Testis (tissue), 3 donors: ENCODE data around the gene EDIL3. TPM values are rescaled to one million over a fixed set of nuclear protein-coding genes. Genes with fewer than 3 reads are reported as not detected.
"Not testable (repeated sequence)": the region's sequence is repeated elsewhere in the genome, so short reads cannot be mapped to it uniquely, and the experiment has no call there.

Experiments used
- DNase-seq: peaks from one replicate; pipeline ENCODE4 v3.0.0-alpha.2; 2019
- H3K27ac ChIP-seq, 2 donors: fragments of 200-600 bp; sonication (generic); one replicate each; pipeline ENCODE4 v1.5.1; 2019
- H3K27me3 ChIP-seq: fragments of 200-600 bp; sonication (generic); one replicate; pipeline ENCODE4 v1.5.1; 2019
- H3K36me3 ChIP-seq: fragments of 200-600 bp; sonication (generic); one replicate; pipeline ENCODE4 v1.5.1; 2017; ENCODE audit warnings: low read depth; ENCODE audit errors: missing control alignments
- H3K4me1 ChIP-seq: fragments of 200-600 bp; sonication (generic); one replicate; pipeline ENCODE4 v1.5.1; 2019
- H3K4me3 ChIP-seq, 2 donors: fragments of 200-600 bp; sonication (generic); one replicate each; pipeline ENCODE4 v1.5.1; 2017 to 2019
- H3K9me3 ChIP-seq: fragments of 200-600 bp; sonication (generic); one replicate; pipeline ENCODE4 v1.5.1; 2017
- CTCF ChIP-seq, 3 experiments: fragments of 450-650 bp in 2 of 3; fragments of 200-600 bp in 1 of 3; sonication (generic) in 1 of 3; IDR thresholded peaks; one replicate each; pipeline ENCODE4 v1.5.1; 2016 to 2019; ENCODE audit warnings: antibody characterized with exemption in 3 of 3, mild to moderate bottlenecking in 2 of 3, moderate library complexity in 1 of 3
- POLR2A ChIP-seq: fragments of 450-650 bp; IDR thresholded peaks from one replicate; pipeline ENCODE4 v1.6.1; 2017; ENCODE audit warnings: antibody characterized with exemption, mild to moderate bottlenecking, moderate library complexity
- WGBS, 2 donors: methylation state at CpG; one replicate each; pipeline ENCODE4 v1.1.5; 2018; 5-methylcytosine and 5-hydroxymethylcytosine counted together
- intact Hi-C: fragments of 100-400 bp; cut with DNase I; formaldehyde crosslinking; loops from one replicate; pipeline ENCODE4 v1.15.1; 2023; ENCODE audit warnings: low total_unique reads
- polyA plus RNA-seq: library from polyadenylated mRNA; stranded (reverse); fragments of 350-450 nt; fragmentation: Illumina TruSeq; extraction: RNeasy Lipid Tissue Mini Kit (QIAGEN cat#74804); gene quantifications from one replicate; pipeline ENCODE4 v1.2.3, GENCODE V29; 2014; ENCODE audit warnings: low read depth, low replicate concordance; ENCODE audit not compliant: insufficient read depth
- total RNA-seq, 2 donors: library from RNA; depleted of rRNA; stranded (reverse); fragments of >200 nt; gene quantifications; one replicate each; pipeline ENCODE4 v1.2.3, GENCODE V29; 2016

EDIL3 gene
- total and polyA plus RNA-seq, 3 donors from 2014 or later = 3.4 to 8.6 (median 3.5) TPM

DNA sequence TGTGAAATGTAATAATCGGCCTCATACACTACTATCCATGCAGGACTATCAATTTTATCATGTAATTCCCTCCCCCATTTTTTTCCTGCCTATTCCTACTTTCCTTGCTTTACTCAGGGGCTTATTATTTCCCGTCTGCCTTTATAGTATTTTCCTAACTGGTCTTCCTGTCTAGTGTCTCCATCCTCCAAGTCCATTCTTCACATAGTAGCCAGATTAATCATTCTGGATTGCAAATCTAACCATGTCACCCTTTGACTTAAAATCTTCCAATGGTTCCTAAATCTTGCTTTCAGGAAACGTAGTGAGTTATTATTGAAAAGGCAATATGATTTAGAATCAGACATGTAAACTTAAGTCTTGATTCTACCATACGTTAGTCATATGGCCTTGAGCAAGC lies 356.6 kb downstream of the EDIL3 start:
- Histone ChIP-seq H3K36me3 (no peaks in the 10 kb centered on the region), H3K4me1 (no peaks in the 10 kb centered on the region), H3K9me3 (no peaks in the 10 kb centered on the region), H3K4me3 (no peak overlapping the region), H3K27ac (no peak overlapping the region), H3K27me3 (no peaks in the 10 kb centered on the region)
- 89 to 93% methylated on average over 4 of the region's 4 CpGs for WGBS, 2 donors
- TF ChIP-seq POLR2A (no peak), CTCF (IDR thresholded peaks at IDR 0.05) (no peak)
- DNase-seq = no peak
- intact Hi-C loops = no loop called here

- H3K27ac ChIP-seq, H3K4me1 ChIP-seq, H3K9me3 ChIP-seq, intact Hi-C loops, H3K36me3 ChIP-seq, DNase-seq, H3K27me3 ChIP-seq, H3K4me3 ChIP-seq: not testable (repeated sequence)
- 79 to 86% methylated on average over 3 of the region's 3 CpGs for WGBS, 2 donors
These were observed 366.2 kb downstream of the EDIL3 start for GRCh38 chr5:84018521-84018920.

- TF ChIP-seq CTCF (IDR thresholded peaks at IDR 0.05) (no peak), POLR2A (no peak)
- Histone ChIP-seq H3K27me3 (no peaks in the 10 kb centered on the region), H3K27ac (no peak overlapping the region), H3K9me3 (no peaks in the 10 kb centered on the region), H3K36me3 (no peaks in the 10 kb centered on the region), H3K4me1 (no peaks in the 10 kb centered on the region), H3K4me3 (no peak overlapping the region)
- intact Hi-C loops = no loop called here
- DNase-seq = no peak
- WGBS, 2 donors = 64 to 65% methylated on average over 4 of the region's 4 CpGs
These were observed 367.0 kb downstream of the EDIL3 start for GRCh38 chr5:84017523-84018172.

DNA sequence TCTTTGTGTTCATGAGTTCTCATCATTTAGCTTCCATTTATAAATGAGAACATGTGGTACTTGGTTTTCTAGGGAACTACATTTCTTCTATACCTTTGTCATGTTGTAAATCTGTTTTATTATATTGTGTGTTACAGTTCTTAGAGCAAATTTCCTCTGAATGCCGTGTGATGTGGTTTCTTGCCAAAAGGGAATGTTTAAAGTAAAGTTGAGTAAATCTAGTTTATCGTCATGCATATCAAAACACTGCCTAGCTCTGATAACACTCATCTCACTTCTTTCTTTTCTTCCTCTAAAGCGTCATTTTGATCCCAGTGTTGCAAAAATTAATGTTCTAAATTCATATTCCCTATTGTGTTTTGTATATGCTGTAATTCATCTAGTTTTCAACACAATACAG lies 368.6 kb downstream of the EDIL3 start:
- intact Hi-C loops = no loop called here
- TF ChIP-seq CTCF (IDR thresholded peaks at IDR 0.05) = no peak
- TF ChIP-seq POLR2A = no peak
- H3K4me3 ChIP-seq = no peak overlapping the region
- H3K36me3 ChIP-seq = no peaks in the 10 kb centered on the region
- no peaks in the 10 kb centered on the region for H3K9me3 ChIP-seq
- DNase-seq = no peak
- no peak overlapping the region for H3K27ac ChIP-seq
- H3K27me3 ChIP-seq = no peaks in the 10 kb centered on the region
- no peaks in the 10 kb centered on the region for H3K4me1 ChIP-seq
- WGBS, 2 donors = 84 to 85% methylated on average over 3 of the region's 3 CpGs

DNA sequence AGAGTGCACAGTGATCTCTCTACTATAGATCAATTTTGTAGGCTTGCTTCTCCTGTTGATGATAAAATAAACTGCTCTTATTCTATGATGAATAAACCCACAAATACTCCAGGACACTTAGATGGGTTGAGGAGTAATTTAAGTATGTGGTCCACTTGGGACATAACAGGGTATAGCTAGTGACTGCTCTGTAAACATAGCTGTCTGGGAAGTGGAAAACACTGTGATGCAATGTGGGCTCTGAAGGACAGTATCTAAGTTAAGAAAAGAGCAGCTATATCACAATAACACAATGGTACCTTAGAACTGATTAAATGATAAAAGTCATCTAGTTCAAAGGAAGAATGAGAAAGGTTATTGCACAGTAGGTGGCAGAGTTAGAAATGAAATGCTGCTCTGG lies 369.7 kb downstream of the EDIL3 start:
- Histone ChIP-seq H3K27me3 (no peaks in the 10 kb centered on the region), H3K9me3 (no peaks in the 10 kb centered on the region), H3K4me1 (no peaks in the 10 kb centered on the region), H3K4me3 (no peak overlapping the region), H3K36me3 (no peaks in the 10 kb centered on the region), H3K27ac (no peak overlapping the region)
- intact Hi-C loops = no loop called here
- no peak for DNase-seq
- TF ChIP-seq CTCF (IDR thresholded peaks at IDR 0.05) = no peak
- TF ChIP-seq POLR2A = no peak
